ENCODE measurements around the gene LHFPL3. TPM values are rescaled to one million over a fixed set of nuclear protein-coding genes. Genes with fewer than 3 reads are reported as not detected.

The LHFPL3 gene
- polyA plus RNA-seq, 1 of the 3 experiments (the other 2 are of a cell fraction), result not detected

DNA sequence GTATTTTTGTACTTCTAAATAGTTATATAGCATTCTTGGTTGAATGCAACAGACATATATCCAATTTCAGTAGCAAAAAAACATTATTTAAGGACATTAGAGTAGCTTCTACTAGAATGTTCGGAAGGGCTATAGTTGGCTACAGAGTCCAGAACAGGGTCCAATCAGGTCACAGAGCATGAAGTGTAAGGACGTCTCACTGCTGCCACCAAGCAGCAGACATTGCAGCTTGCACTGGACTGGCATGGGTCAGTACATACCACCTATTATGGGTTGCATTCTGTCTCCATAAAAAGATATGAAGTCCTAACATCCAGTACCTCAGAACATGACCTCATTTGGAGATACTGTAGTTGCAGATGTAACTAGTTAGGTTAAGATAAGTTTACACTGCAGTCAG lies 87.3 kb downstream of the LHFPL3 start:
- no peaks in the 10 kb centered on the region for H3F3A ChIP-seq (replicated peaks; ENCODE audit: insufficient read depth)
- no peak overlapping the region for H2AFZ ChIP-seq (ENCODE audit: low read depth)
- H3K9me2 ChIP-seq, result no peaks in the 10 kb centered on the region
- H3K27ac ChIP-seq (ENCODE audit: low read depth in 2 of 2, low read length in 1 of 2), result no peak overlapping the region
- TF ChIP-seq MAX (IDR thresholded peaks at IDR 0.05; ENCODE audit: low read depth) (no peak), CTCF (IDR thresholded peaks at IDR 0.05) (no peak), FOXJ3 (CRISPR knock-in tag; IDR thresholded peaks at IDR 0.05) (no peak), RCOR1 (IDR thresholded peaks at IDR 0.05; ENCODE audit: low read length) (no peak), EP300 (IDR thresholded peaks at IDR 0.05; ENCODE audit: borderline replicate concordance in 1 of 2, low read depth in 1 of 2, low read length in 1 of 2) (no peak), GATA2 (CRISPR knock-in tag; IDR thresholded peaks at IDR 0.05) (no peak), TEAD4 (IDR thresholded peaks at IDR 0.05; ENCODE audit: borderline replicate concordance, insufficient read depth) (no peak), CHD2 (IDR thresholded peaks at IDR 0.05; ENCODE audit: low read length, partially characterized antibody) (no peak), RXRA (IDR thresholded peaks at IDR 0.05; ENCODE audit: borderline replicate concordance, low read depth) (no peak), YY1 (IDR thresholded peaks at IDR 0.05; ENCODE audit: low read depth) (no peak), MEF2A (IDR thresholded peaks at IDR 0.05; ENCODE audit: borderline replicate concordance, low read depth) (no peak), TAF1 (IDR thresholded peaks at IDR 0.05; ENCODE audit: borderline replicate concordance, low read depth, low read length) (no peak), POLR2AphosphoS5 (IDR thresholded peaks at IDR 0.05; ENCODE audit: low read depth, low read length) (no peak), RAD21 (IDR thresholded peaks at IDR 0.05; ENCODE audit: low read length) (no peak), SMC3 (IDR thresholded peaks at IDR 0.05; ENCODE audit: low read depth, low read length) (no peak), JUND (IDR thresholded peaks at IDR 0.05) (no peak), PBX3 (IDR thresholded peaks at IDR 0.05) (no peak)
- 3% methylated on average over 2 of the region's 2 CpGs for WGBS (ENCODE audit: low lambda C conversion rate)
- no peaks in the 10 kb centered on the region for H4K20me1 ChIP-seq (ENCODE audit: insufficient read depth)
- no peaks in the 10 kb centered on the region for H3K9me3 ChIP-seq
- H3K79me2 ChIP-seq (ENCODE audit: insufficient read depth), result no peaks in the 10 kb centered on the region
- 0 out of 2 replicates have a peak, but pooled peaks cover 6% of the 10 kb centered on the region for H3K27me3 ChIP-seq (ENCODE audit: insufficient read depth)
- ChIA-PET POLR2A (no interaction called here), CTCF (interaction anchor here (0.9 to 1.2 kb wide), 2 partner anchors 10 to 432 kb away, joined by 3 to 4 read pairs; no protein-coding TSS in a partner anchor)
- H3K4me2 ChIP-seq, result no peak overlapping the region
- no peak for DNase-seq
- no peak overlapping the region for H3K4me3 ChIP-seq (ENCODE audit: low read depth in 2 of 2, low read length in 1 of 2)
- H3K4me1 ChIP-seq (ENCODE audit: control insufficient read depth in 1 of 2, insufficient read depth in 2 of 2, low read depth in 1 of 2, low read length in 1 of 2), result no peaks in the 10 kb centered on the region
- H3K9ac ChIP-seq, result no peak overlapping the region
- H3K36me3 ChIP-seq (replicated peaks in 1 of 2; ENCODE audit: control insufficient read depth in 1 of 2, insufficient read depth in 2 of 2, low read length in 1 of 2), result no peaks in the 10 kb centered on the region

Data from SK-N-SH (cell line).